Measurements from ENCODE around the gene AVPI1.

GRCh38 chr10:97685395-97685958, 1.6 kb downstream of the AVPI1 start:
- TF ChIP-seq YY1 (IDR thresholded peaks at IDR 0.05; ENCODE audit: low read depth), result no peak
- no peak for TF ChIP-seq EP300 (IDR thresholded peaks at IDR 0.05; ENCODE audit: borderline replicate concordance)
- no peak for TF ChIP-seq FOXM1 (IDR thresholded peaks at IDR 0.05; ENCODE audit: borderline replicate concordance, low read depth)
- TF ChIP-seq CREB1 (IDR thresholded peaks at IDR 0.05; ENCODE audit: low read depth), result no peak
- no peak for TF ChIP-seq REST (IDR thresholded peaks at IDR 0.05; ENCODE audit: low read depth)
- TF ChIP-seq TCF12 (IDR thresholded peaks at IDR 0.05; ENCODE audit: low read depth), result no peak
- TF ChIP-seq TEAD4 (IDR thresholded peaks at IDR 0.05), result no peak
